Measurements from ENCODE around the gene UGT1A9.

UGT1A9 gene

GRCh38 chr2:233800208-233800607 lies 128.5 kb downstream of the UGT1A9 start:
- TF ChIP-seq ZNF274 (IDR thresholded peaks at IDR 0.05; ENCODE audit: low read depth, low read length): no peak
- no peak overlapping the region for H3K4me3 ChIP-seq (ENCODE audit: low read length)

GRCh38 chr2:233801357-233802131 lies 129.8 kb downstream of the UGT1A9 start:
- TF ChIP-seq ZNF274 (IDR thresholded peaks at IDR 0.05; ENCODE audit: low read depth, low read length): no peak
- no peak overlapping the region for H3K4me3 ChIP-seq (ENCODE audit: low read length)

- TF ChIP-seq ZNF274 (IDR thresholded peaks at IDR 0.05; ENCODE audit: low read depth, low read length): no peak
These were observed 130.6 kb downstream of the UGT1A9 start for GRCh38 chr2:233802132-233802815.

GRCh38 chr2:233803292-233803911 lies 131.7 kb downstream of the UGT1A9 start:
- no peak for TF ChIP-seq ZNF274 (IDR thresholded peaks at IDR 0.05; ENCODE audit: low read depth, low read length)
- H3K4me3 ChIP-seq (ENCODE audit: low read length): no peak overlapping the region

More at GRCh38 chr2:233802132-233802815, 130.6 kb downstream of the UGT1A9 start:
- no peak overlapping the region for H3K4me3 ChIP-seq (ENCODE audit: low read length)

GRCh38 chr2:233803994-233804393 lies 132.3 kb downstream of the UGT1A9 start:
- H3K4me3 ChIP-seq (ENCODE audit: low read length): no peak overlapping the region
- TF ChIP-seq ZNF274 (IDR thresholded peaks at IDR 0.05; ENCODE audit: low read depth, low read length): no peak

- H3K4me3 ChIP-seq (ENCODE audit: low read length): no peak overlapping the region
- TF ChIP-seq ZNF274 (IDR thresholded peaks at IDR 0.05; ENCODE audit: low read depth, low read length): no peak
These were observed 135.6 kb downstream of the UGT1A9 start for GRCh38 chr2:233807215-233807865.

- no peak for TF ChIP-seq ZNF274 (IDR thresholded peaks at IDR 0.05; ENCODE audit: low read depth, low read length)
These were observed 136.6 kb downstream of the UGT1A9 start for GRCh38 chr2:233807966-233808935.

GRCh38 chr2:233810385-233810784 lies 138.7 kb downstream of the UGT1A9 start:
- no peak for TF ChIP-seq ZNF274 (IDR thresholded peaks at IDR 0.05; ENCODE audit: low read depth, low read length)

More at GRCh38 chr2:233807966-233808935, 136.6 kb downstream of the UGT1A9 start:
- H3K4me3 ChIP-seq (ENCODE audit: low read length): no peak overlapping the region

GRCh38 chr2:233811087-233811486 lies 139.4 kb downstream of the UGT1A9 start:
- H3K4me3 ChIP-seq (ENCODE audit: low read length): no peak overlapping the region
- TF ChIP-seq ZNF274 (IDR thresholded peaks at IDR 0.05; ENCODE audit: low read depth, low read length): no peak

More at GRCh38 chr2:233810385-233810784, 138.7 kb downstream of the UGT1A9 start:
- no peak overlapping the region for H3K4me3 ChIP-seq (ENCODE audit: low read length)

GRCh38 chr2:233811732-233812131 lies 140.0 kb downstream of the UGT1A9 start:
- no peak for TF ChIP-seq ZNF274 (IDR thresholded peaks at IDR 0.05; ENCODE audit: low read depth, low read length)
- H3K4me3 ChIP-seq (ENCODE audit: low read length): no peak overlapping the region

GRCh38 chr2:233813236-233814055 lies 141.7 kb downstream of the UGT1A9 start:
- H3K4me3 ChIP-seq (ENCODE audit: low read length): no peak overlapping the region
- TF ChIP-seq ZNF274 (IDR thresholded peaks at IDR 0.05; ENCODE audit: low read depth, low read length): no peak

GRCh38 chr2:233814056-233814835 lies 142.5 kb downstream of the UGT1A9 start:
- H3K4me3 ChIP-seq (ENCODE audit: low read length): no peak overlapping the region

More at GRCh38 chr2:233814056-233814835, 142.5 kb downstream of the UGT1A9 start:
- no peak for TF ChIP-seq ZNF274 (IDR thresholded peaks at IDR 0.05; ENCODE audit: low read depth, low read length)

Measured in GM08714 (cell line).